GM18868 (cell line): ENCODE data around the gene EPN3.

Experiments used
- ATAC-seq: cut with Tn5 transposase; IDR thresholded peaks from one replicate; pipeline ENCODE4 v1.9.1; 2021; ENCODE audit warnings: mild to moderate bottlenecking, moderate library complexity; ENCODE audit not compliant: unreplicated experiment

Gene EPN3

GRCh38 chr17:50565402-50566350 lies 33.1 kb downstream of the EPN3 start:
- ATAC-seq, result no peak

- no peak for ATAC-seq
Measured at GRCh38 chr17:50566886-50567285, 34.4 kb downstream of the EPN3 start.

GRCh38 chr17:50568659-50569058 lies 36.1 kb downstream of the EPN3 start:
- no peak for ATAC-seq

GRCh38 chr17:50569592-50569991 lies 37.1 kb downstream of the EPN3 start:
- no peak for ATAC-seq

- no peak for ATAC-seq
Measured at GRCh38 chr17:50570032-50570431, 37.5 kb downstream of the EPN3 start.

GRCh38 chr17:50570528-50570927 lies 38.0 kb downstream of the EPN3 start:
- ATAC-seq, result no peak

- no peak for ATAC-seq
Measured at GRCh38 chr17:50571681-50572080, 39.1 kb downstream of the EPN3 start.

- no peak for ATAC-seq
Measured at GRCh38 chr17:50572541-50572940, 40.0 kb downstream of the EPN3 start.

GRCh38 chr17:50573866-50574611 lies 41.5 kb downstream of the EPN3 start:
- no peak for ATAC-seq

- ATAC-seq, result no peak
Measured at GRCh38 chr17:50575581-50576210, 43.2 kb downstream of the EPN3 start.

GRCh38 chr17:50576864-50577263 lies 44.3 kb downstream of the EPN3 start:
- no peak for ATAC-seq

GRCh38 chr17:50577451-50577954 lies 45.0 kb downstream of the EPN3 start:
- no peak for ATAC-seq

- ATAC-seq, result no peak
Measured at GRCh38 chr17:50578173-50578572, 45.6 kb downstream of the EPN3 start.

GRCh38 chr17:50579399-50579798 lies 46.9 kb downstream of the EPN3 start:
- ATAC-seq, result no peak

GRCh38 chr17:50580646-50581045 lies 48.1 kb downstream of the EPN3 start:
- ATAC-seq, result no peak

- ATAC-seq, result no peak
Measured at GRCh38 chr17:50581316-50581715, 48.8 kb downstream of the EPN3 start.

- no peak for ATAC-seq
Measured at GRCh38 chr17:50582741-50583140, 50.2 kb downstream of the EPN3 start.

GRCh38 chr17:50583641-50584040 lies 51.1 kb downstream of the EPN3 start:
- ATAC-seq, result no peak

GRCh38 chr17:50584116-50584515 lies 51.6 kb downstream of the EPN3 start:
- no peak for ATAC-seq

- ATAC-seq, result no peak
Measured at GRCh38 chr17:50584749-50585148, 52.2 kb downstream of the EPN3 start.

GRCh38 chr17:50585346-50585745 lies 52.8 kb downstream of the EPN3 start:
- no peak for ATAC-seq
